Transverse colon (tissue), 4 donors: ENCODE measurements around the gene TMC5.

Experiments used
- EP300 ChIP-seq: sonication (generic); formaldehyde crosslinking; IDR thresholded peaks from one replicate; pipeline ENCODE4 v1.6.1; 2017; ENCODE audit warnings: antibody characterized with exemption, low read depth
- POLR2A ChIP-seq: fragments of 450-650 bp; IDR thresholded peaks from one replicate; pipeline ENCODE4 v1.6.1; 2016; ENCODE audit warnings: antibody characterized with exemption, mild to moderate bottlenecking, moderate library complexity
- POLR2AphosphoS5 ChIP-seq, 3 donors: sonication (generic); formaldehyde crosslinking; IDR thresholded peaks; one replicate each; pipeline ENCODE4 v1.6.1; 2016; ENCODE audit warnings: antibody characterized with exemption in 3 of 3
- TF ChIP-seq, protein P1 (sequence below), 5 experiments: fragments of 200-600 bp in 3 of 5; fragments of 450-650 bp in 2 of 5; sonication (generic) in 3 of 5; IDR thresholded peaks; 1 replicate in 2 of 5; 2 replicates in 3 of 5; pipeline ENCODE4 v1.5.1; 2016 to 2017; ENCODE audit warnings: antibody characterized with exemption in 5 of 5, inconsistent platforms in 3 of 5, mild to moderate bottlenecking in 2 of 5, moderate library complexity in 1 of 5

DNA sequence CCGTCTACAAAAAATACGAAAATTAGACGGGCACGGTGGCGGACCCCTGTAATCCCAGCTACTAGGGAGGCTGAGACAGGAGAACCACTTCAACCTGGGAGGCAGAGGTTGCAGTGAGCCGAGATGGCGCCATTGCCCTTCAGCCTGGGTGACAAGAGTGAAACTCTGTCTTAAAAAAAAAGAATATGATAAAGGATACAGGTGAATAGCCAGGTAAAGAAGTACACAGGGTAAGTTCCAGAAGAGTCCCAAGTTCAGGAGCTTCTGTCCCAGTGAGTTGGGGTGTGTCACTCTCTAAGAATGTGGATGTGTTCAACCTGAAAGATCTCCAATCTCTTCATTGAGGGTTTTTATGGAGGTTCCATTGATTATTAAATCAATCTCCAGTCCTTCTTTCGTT lies 6.8 kb downstream of the TMC5 start:
- TF ChIP-seq, protein P1, sequence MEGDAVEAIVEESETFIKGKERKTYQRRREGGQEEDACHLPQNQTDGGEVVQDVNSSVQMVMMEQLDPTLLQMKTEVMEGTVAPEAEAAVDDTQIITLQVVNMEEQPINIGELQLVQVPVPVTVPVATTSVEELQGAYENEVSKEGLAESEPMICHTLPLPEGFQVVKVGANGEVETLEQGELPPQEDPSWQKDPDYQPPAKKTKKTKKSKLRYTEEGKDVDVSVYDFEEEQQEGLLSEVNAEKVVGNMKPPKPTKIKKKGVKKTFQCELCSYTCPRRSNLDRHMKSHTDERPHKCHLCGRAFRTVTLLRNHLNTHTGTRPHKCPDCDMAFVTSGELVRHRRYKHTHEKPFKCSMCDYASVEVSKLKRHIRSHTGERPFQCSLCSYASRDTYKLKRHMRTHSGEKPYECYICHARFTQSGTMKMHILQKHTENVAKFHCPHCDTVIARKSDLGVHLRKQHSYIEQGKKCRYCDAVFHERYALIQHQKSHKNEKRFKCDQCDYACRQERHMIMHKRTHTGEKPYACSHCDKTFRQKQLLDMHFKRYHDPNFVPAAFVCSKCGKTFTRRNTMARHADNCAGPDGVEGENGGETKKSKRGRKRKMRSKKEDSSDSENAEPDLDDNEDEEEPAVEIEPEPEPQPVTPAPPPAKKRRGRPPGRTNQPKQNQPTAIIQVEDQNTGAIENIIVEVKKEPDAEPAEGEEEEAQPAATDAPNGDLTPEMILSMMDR (IDR thresholded peaks at IDR 0.05) = no peak
- TF ChIP-seq POLR2A = no peak
- peak in 1 of 3 donors; percentile 33 for TF ChIP-seq POLR2AphosphoS5 (IDR thresholded peaks at IDR 0.05)
- TF ChIP-seq EP300 = no peak
